GM20000 (cell line): ENCODE results near the gene EGLN1.

Experiments
- DNase-seq: peaks from one replicate; pipeline ENCODE4 v3.0.0; 2012; ENCODE audit warnings: low spot score
- CTCF ChIP-seq: IDR thresholded peaks from 2 replicates; pipeline ENCODE4 v1.5.1; 2012; ENCODE audit warnings: mild to moderate bottlenecking, control low read depth; ENCODE audit errors: extremely low read depth, missing control alignments

Gene EGLN1

GRCh38 chr1:231415018-231415583 is 7.0 kb downstream of the EGLN1 start:
- TF ChIP-seq CTCF = no peak
- DNase-seq = no peak

GRCh38 chr1:231414260-231415016 is 7.6 kb downstream of the EGLN1 start:
- no peak for DNase-seq

GRCh38 chr1:231413749-231414082 is 8.4 kb downstream of the EGLN1 start:
- no peak for TF ChIP-seq CTCF
- DNase-seq = no peak

More at GRCh38 chr1:231414260-231415016, 7.6 kb downstream of the EGLN1 start:
- no peak for TF ChIP-seq CTCF

GRCh38 chr1:231411036-231411531 is 11.0 kb downstream of the EGLN1 start:
- TF ChIP-seq CTCF = no peak

GRCh38 chr1:231410036-231410612 is 12.0 kb downstream of the EGLN1 start:
- DNase-seq = no peak
- TF ChIP-seq CTCF = no peak

More at GRCh38 chr1:231411036-231411531, 11.0 kb downstream of the EGLN1 start:
- DNase-seq = no peak

GRCh38 chr1:231408528-231409094 is 13.5 kb downstream of the EGLN1 start:
- no peak for DNase-seq
- TF ChIP-seq CTCF = no peak
